ENCODE results near the gene SOX18.

GRCh38 chr20:64038565-64039292 lies 10.7 kb downstream of the SOX18 start:
- TF ChIP-seq RAD21 (IDR thresholded peaks at IDR 0.05; ENCODE audit: low read depth) = peak; percentile 69
- TF ChIP-seq TAF1 (IDR thresholded peaks at IDR 0.05; ENCODE audit: low read depth) = no peak
- TF ChIP-seq FOXM1 (IDR thresholded peaks at IDR 0.05; ENCODE audit: borderline replicate concordance, low read depth) = no peak
- no peak for TF ChIP-seq TEAD4 (IDR thresholded peaks at IDR 0.05)
- TF ChIP-seq REST (IDR thresholded peaks at IDR 0.05; ENCODE audit: low read depth) = no peak
- TF ChIP-seq EP300 (IDR thresholded peaks at IDR 0.05; ENCODE audit: borderline replicate concordance) = no peak
- TF ChIP-seq MAX (IDR thresholded peaks at IDR 0.05) = peak; percentile 63

Measured in Ishikawa (cell line).